Tibial nerve (tissue), 4 donors: ENCODE results near the gene C1orf226. TPM values are rescaled to one million over a fixed set of nuclear protein-coding genes. Genes with fewer than 3 reads are reported as not detected.

Source experiments
- DNase-seq, 2 donors: peaks; one replicate each; pipeline ENCODE4 v3.0.0-alpha.2; 2019; ENCODE audit warnings: low spot score in 2 of 2
- H3K27ac ChIP-seq, 4 donors: fragments of 200-600 bp; sonication (generic) in 3 of 4; one replicate each; pipeline ENCODE4 v1.5.1; 2017 to 2019; ENCODE audit warnings: mild to moderate bottlenecking in 1 of 4
- H3K27me3 ChIP-seq, 2 donors: fragments of 200-600 bp; sonication (generic) in 1 of 2; one replicate each; pipeline versions ENCODE4 v1.5.1 to v1.6.0; 2017 to 2019
- H3K36me3 ChIP-seq, 3 donors: fragments of 200-600 bp; sonication (generic); one replicate each; pipeline ENCODE4 v1.5.1; 2018 to 2019
- H3K4me1 ChIP-seq, 4 donors: fragments of 200-600 bp; sonication (generic) in 3 of 4; one replicate each; pipeline ENCODE4 v1.5.1; 2017 to 2019
- H3K4me3 ChIP-seq, 4 donors: fragments of 200-600 bp; sonication (generic) in 3 of 4; one replicate each; pipeline ENCODE4 v1.5.1; 2017 to 2019; ENCODE audit warnings: mild to moderate bottlenecking in 1 of 4, moderate library complexity in 1 of 4
- H3K9me3 ChIP-seq, 4 donors: fragments of 200-600 bp; sonication (generic) in 3 of 4; one replicate each; pipeline ENCODE4 v1.5.1; 2017 to 2019
- EP300 ChIP-seq, 2 donors: sonication (generic); formaldehyde crosslinking; IDR thresholded peaks; one replicate each; pipeline ENCODE4 v1.6.1; 2017; ENCODE audit warnings: antibody characterized with exemption in 2 of 2, mild to moderate bottlenecking in 1 of 2
- POLR2A ChIP-seq, 2 donors: fragments of 450-650 bp; IDR thresholded peaks; one replicate each; pipeline ENCODE4 v1.6.1; 2017; ENCODE audit warnings: antibody characterized with exemption in 2 of 2, mild to moderate bottlenecking in 2 of 2, moderate library complexity in 2 of 2
- WGBS, 2 donors: methylation state at CpG; one replicate each; pipeline ENCODE4 v1.1.5; 2018; 5-methylcytosine and 5-hydroxymethylcytosine counted together
- total RNA-seq, 4 donors: library from RNA; depleted of rRNA; stranded (reverse); fragments of >200 nt; gene quantifications; one replicate each; pipeline ENCODE4 v1.1.0, GENCODE V29; 2016
- TF ChIP-seq, protein P1 (sequence below), 5 experiments: fragments of 200-600 bp in 3 of 5; fragments of 450-650 bp in 2 of 5; sonication (generic) in 3 of 5; IDR thresholded peaks; one replicate each; pipeline ENCODE4 v1.5.1; 2016 to 2019; ENCODE audit warnings: antibody characterized with exemption in 5 of 5, mild to moderate bottlenecking in 3 of 5, moderate library complexity in 2 of 5

The C1orf226 gene
- total RNA-seq, 4 donors from 2014 or later, result 2.9 to 8.0 (median 4.7) TPM

DNA sequence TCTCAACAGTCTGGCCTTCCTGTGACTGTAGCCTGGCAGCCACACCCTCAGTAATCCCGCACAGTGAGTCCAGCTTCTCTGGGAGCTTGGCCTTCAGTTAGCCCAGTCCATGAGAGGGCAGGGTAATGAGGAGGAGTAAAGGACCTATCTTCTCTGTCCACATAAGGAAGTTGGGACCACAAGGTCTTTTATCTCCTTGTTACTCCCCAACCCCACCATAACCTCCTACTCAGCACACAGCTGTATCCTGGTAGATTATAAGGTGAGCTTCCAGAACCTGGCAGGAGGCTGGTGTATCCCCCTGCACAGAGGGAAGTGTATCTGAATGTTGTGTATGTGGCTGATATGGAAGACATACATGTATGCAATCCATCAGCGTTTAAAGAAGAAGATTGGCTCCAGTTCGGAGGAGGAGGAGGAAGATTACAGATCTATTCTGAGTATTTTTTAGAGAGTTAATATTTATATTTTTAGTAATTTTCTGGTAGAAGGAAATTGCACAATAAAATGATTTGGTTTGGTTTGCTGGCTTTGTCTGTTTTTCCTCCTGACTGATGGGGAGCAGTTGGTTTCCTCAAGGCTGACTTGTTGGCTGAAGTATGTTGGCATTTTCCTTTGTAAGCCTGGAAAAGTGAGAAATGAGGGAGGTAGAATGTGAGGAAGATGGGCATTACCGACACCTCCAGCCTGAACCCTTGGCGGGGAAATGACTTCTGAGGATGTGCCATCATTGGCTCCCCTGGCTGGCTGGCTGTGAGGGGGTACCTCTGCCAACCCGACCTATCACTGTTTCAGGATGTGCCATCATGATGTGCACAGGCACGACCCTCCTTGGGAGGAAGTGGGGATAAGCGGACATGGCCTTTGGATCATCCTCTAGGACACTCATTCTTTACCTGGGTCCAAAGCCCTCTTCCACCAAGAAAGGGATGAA, 5.0 kb downstream of the C1orf226 start:
- Histone ChIP-seq H3K4me3 (no peak overlapping the region), H3K36me3 (peaks cover 0 to 27% (median 0%) of the 10 kb centered on the region in 3 donors)
- WGBS, 2 donors, result 81 to 88% methylated on average over 8 of the region's 8 CpGs

DNA sequence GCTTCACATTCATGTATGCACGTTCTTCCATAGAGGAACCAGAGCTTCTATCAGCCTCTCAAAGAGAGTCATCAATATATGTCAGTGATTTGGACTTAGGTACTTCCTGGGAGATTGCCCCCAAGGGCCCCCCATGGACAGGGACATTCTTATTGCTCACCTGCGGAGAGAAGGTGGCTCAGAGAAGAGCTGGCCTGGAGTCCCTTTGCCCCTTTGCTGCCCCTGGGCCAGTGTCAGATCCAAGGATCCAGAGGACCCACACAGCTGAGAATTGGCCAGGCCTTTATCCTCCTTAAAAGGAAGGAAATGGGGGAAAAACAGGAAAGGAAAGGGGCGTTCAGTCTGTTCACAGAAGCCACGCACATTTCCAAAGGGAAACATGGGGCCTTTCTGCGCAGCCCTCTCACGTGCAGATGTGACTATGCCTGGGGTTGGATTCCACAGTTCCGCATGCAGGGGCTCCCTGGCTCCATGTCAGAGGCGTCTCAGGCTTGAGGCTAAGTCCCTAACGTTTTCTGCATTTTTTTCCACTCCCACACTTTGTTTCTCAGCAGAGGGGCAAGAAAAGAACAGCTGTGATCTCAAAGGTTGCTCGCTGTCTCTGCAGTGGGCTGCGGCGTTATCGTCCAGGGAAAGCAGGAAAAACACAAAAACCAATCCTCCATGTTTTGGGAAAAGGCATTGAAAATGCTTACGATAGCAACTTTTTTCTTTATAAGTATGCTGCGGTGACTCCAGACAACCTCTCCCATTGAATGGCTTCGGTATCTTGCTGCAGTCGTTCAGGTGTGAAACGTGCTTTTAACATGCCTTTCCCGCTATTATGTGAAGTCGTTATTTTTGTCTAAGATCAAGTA, 5.9 kb downstream of the C1orf226 start:
- 49 to 59% methylated on average over 20 of the region's 20 CpGs for WGBS, 2 donors

More for the DNA sequence above, 5.0 kb downstream of the C1orf226 start:
- peaks cover 0 to 24% (median 0%) of the 10 kb centered on the region in 4 donors for H3K4me1 ChIP-seq
- TF ChIP-seq POLR2A (IDR thresholded peaks at IDR 0.05) (no peak), EP300 (IDR thresholded peaks at IDR 0.05) (no peak)
- TF ChIP-seq, protein P1, sequence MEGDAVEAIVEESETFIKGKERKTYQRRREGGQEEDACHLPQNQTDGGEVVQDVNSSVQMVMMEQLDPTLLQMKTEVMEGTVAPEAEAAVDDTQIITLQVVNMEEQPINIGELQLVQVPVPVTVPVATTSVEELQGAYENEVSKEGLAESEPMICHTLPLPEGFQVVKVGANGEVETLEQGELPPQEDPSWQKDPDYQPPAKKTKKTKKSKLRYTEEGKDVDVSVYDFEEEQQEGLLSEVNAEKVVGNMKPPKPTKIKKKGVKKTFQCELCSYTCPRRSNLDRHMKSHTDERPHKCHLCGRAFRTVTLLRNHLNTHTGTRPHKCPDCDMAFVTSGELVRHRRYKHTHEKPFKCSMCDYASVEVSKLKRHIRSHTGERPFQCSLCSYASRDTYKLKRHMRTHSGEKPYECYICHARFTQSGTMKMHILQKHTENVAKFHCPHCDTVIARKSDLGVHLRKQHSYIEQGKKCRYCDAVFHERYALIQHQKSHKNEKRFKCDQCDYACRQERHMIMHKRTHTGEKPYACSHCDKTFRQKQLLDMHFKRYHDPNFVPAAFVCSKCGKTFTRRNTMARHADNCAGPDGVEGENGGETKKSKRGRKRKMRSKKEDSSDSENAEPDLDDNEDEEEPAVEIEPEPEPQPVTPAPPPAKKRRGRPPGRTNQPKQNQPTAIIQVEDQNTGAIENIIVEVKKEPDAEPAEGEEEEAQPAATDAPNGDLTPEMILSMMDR (IDR thresholded peaks at IDR 0.05), result no peak
- H3K9me3 ChIP-seq, result no peaks in the 10 kb centered on the region
- H3K27ac ChIP-seq, result no peak overlapping the region
- DNase-seq, result no peak
- no peaks in the 10 kb centered on the region for H3K27me3 ChIP-seq

DNA sequence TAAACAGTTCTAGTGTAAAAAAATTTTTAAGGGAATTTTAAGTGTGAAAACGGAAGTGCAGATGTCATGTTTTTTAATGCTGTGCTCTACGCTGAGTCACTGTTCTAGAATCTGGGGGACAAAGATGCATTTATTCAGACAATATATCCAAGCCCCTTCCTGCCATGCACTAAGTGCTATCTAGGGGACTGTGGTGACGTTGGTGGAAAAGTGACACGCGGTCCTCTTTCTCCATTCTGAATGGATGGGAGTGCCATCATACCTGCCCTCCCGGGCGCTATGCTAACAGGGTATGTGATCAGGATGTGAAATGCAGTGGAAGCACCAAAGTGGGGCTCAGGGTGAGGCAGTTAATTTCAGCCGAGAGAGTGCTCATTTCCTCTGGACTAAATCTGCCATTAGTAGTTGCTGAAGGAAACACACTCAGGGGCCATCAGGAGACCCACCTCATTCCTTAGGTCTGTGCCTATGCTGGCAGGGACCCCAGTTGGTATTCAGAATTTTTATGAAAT, 6.6 kb downstream of the C1orf226 start:
- 53 to 67% methylated on average over 8 of the region's 8 CpGs for WGBS, 2 donors
- no peak overlapping the region for H3K27ac ChIP-seq
- H3K9me3 ChIP-seq, result no peaks in the 10 kb centered on the region
- H3K4me1 ChIP-seq, result peaks cover 0 to 28% (median 0%) of the 10 kb centered on the region in 4 donors
- H3K4me3 ChIP-seq, result peak overlapping the region in 1 of 4 donors; percentile 2
- TF ChIP-seq, protein P1 (IDR thresholded peaks at IDR 0.05), result no peak
- TF ChIP-seq POLR2A (IDR thresholded peaks at IDR 0.05) (no peak), EP300 (IDR thresholded peaks at IDR 0.05) (no peak)
- DNase-seq, result no peak
- H3K36me3 ChIP-seq, result peaks cover 0 to 13% (median 0%) of the 10 kb centered on the region in 3 donors
- H3K27me3 ChIP-seq, result no peaks in the 10 kb centered on the region

More for the DNA sequence above, 5.9 kb downstream of the C1orf226 start:
- Histone ChIP-seq H3K9me3 (no peaks in the 10 kb centered on the region), H3K4me3 (peak overlapping the region in 1 of 4 donors; percentile 2), H3K36me3 (peaks cover 0 to 20% (median 0%) of the 10 kb centered on the region in 3 donors), H3K4me1 (peaks cover 0 to 28% (median 0%) of the 10 kb centered on the region in 4 donors), H3K27me3 (no peaks in the 10 kb centered on the region), H3K27ac (no peak overlapping the region)
- DNase-seq, result no peak
- TF ChIP-seq POLR2A (IDR thresholded peaks at IDR 0.05), result no peak
- no peak for TF ChIP-seq EP300 (IDR thresholded peaks at IDR 0.05)
- TF ChIP-seq, protein P1 (IDR thresholded peaks at IDR 0.05), result no peak

DNA sequence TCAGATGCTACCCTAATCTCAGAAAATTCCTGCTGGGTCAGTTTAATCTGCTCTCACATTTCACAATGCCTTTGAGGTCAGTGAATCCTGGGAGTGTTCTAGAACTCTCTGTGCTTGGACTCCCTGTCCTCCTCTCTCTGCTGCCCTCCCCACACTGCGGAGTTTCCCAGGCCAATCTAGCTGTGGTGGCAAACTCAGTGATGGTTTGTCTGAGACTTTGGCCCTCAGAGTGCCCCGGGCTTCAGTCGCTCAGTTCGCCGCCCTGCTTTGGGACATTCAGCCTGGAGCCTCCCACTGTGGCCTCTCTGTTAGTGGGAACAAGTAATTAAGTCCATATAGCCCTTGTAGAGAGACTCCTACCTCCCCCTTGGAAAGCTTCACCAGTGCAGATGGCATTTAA, 7.1 kb downstream of the C1orf226 start:
- TF ChIP-seq POLR2A (IDR thresholded peaks at IDR 0.05) (no peak), EP300 (IDR thresholded peaks at IDR 0.05) (peak in 1 of 2 donors; percentile 48)
- TF ChIP-seq, protein P1 (IDR thresholded peaks at IDR 0.05), result no peak
- no peak for DNase-seq
- 82% methylated on average over 5 of the region's 5 CpGs for WGBS, 2 donors
- Histone ChIP-seq H3K4me3 (no peak overlapping the region), H3K36me3 (peaks cover 0 to 10% (median 0%) of the 10 kb centered on the region in 3 donors), H3K9me3 (no peaks in the 10 kb centered on the region), H3K4me1 (peaks cover 0 to 28% (median 0%) of the 10 kb centered on the region in 4 donors), H3K27me3 (no peaks in the 10 kb centered on the region), H3K27ac (peak overlapping the region in 1 of 4 donors; percentile 46)
